Measurements from ENCODE around the gene TFF2. TPM values are rescaled to one million over a fixed set of nuclear protein-coding genes. Genes with fewer than 3 reads are reported as not detected.

TFF2 gene
- total RNA-seq, 2 experiments from 2014 or later, result not detected

DNA sequence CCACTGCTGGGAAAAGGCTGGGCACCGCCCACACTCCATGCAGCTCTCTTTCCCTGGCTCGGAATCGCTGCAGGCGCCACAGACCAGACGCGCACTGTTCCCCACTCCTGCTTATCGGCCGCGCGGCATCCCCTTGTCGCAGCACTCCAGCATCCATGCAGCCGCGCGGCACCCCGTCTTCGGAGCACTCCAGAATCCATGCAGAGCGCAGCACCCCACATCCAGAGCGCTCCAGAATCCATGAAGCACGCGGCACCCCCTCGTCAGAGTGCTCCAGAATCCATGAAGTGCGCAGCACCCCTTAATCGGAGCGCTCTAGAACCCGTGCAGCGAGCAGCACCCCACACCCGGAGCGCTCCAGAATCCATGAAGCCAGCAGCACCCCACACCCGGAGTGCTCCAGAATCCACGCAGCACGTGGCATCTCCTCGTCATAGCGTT is 45.1 kb downstream of the TFF2 start:
- Mint-ChIP-seq H3K4me3 (no peak overlapping the region), H3K4me1 (ENCODE audit: low read depth) (peaks cover 2% of the 10 kb centered on the region), H3K9me3 (no peaks in the 10 kb centered on the region), H3K27me3 (no peaks in the 10 kb centered on the region), H3K27ac (no peak overlapping the region), H3K36me3 (ENCODE audit: low read depth) (no peaks in the 10 kb centered on the region)
- ChIA-PET POLR2A (no interaction called here), CTCF (no interaction called here)
- DNase-seq (no peak), ATAC-seq (no peak)
- intact Hi-C loops (cut with micrococcal nuclease), result no loop called here
- TF ChIP-seq, protein P1, sequence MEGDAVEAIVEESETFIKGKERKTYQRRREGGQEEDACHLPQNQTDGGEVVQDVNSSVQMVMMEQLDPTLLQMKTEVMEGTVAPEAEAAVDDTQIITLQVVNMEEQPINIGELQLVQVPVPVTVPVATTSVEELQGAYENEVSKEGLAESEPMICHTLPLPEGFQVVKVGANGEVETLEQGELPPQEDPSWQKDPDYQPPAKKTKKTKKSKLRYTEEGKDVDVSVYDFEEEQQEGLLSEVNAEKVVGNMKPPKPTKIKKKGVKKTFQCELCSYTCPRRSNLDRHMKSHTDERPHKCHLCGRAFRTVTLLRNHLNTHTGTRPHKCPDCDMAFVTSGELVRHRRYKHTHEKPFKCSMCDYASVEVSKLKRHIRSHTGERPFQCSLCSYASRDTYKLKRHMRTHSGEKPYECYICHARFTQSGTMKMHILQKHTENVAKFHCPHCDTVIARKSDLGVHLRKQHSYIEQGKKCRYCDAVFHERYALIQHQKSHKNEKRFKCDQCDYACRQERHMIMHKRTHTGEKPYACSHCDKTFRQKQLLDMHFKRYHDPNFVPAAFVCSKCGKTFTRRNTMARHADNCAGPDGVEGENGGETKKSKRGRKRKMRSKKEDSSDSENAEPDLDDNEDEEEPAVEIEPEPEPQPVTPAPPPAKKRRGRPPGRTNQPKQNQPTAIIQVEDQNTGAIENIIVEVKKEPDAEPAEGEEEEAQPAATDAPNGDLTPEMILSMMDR (IDR thresholded peaks at IDR 0.05), result no peak

DNA sequence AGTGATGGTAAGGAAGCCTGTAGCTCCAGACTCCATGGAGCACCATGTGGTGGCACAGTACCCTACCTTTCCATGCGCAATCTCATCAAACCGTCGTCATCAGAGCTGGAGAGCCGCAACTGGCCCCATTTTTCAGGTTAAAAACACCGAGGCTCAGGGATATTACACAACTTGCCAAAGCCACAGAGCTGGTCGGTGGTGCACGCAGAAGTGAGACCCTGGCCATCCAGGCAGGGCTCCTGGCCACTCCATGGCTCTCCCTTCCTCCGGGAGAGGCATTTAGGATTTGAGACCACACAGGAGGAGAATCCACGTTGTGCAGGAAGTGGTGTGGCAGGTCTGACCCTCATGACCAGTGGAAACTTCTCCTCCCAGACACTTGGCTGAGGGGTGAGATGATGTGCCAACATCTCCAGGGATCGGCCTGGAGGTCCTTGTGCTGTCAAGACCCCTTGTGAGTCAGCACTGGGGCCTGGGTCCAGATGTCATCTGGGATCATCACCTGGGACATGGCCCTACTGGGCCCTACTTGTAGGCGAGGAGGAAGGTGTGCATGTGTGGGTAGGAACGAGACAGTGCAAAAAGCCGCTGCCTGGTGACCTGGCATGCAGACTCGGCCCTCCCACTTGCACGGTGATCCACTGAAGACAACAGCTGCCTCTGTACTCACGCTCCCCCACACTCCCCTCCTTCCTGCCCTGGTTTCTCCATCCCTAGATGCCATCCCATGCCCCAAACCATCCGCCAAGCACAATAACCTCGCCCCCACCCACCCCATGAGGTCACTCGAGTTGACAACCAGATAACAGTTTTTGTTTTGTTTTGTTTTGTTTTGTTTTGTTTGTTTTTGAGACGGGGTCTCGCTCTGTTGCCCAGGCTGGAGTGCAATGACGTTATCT is 46.0 kb downstream of the TFF2 start:
- intact Hi-C loops (cut with micrococcal nuclease), result no loop called here
- ChIA-PET POLR2A (interaction anchor here (0.6 kb wide), 2 partner anchors 100 to 350 kb away, joined by 3 read pairs; no protein-coding TSS in a partner anchor), CTCF (interaction anchor here (1.1 kb wide), 1 partner anchor 145 kb away, joined by 3 read pairs; no protein-coding TSS in a partner anchor)
- Mint-ChIP-seq H3K4me1 (ENCODE audit: low read depth) (peaks cover 7% of the 10 kb centered on the region), H3K27me3 (no peaks in the 10 kb centered on the region), H3K36me3 (ENCODE audit: low read depth) (no peaks in the 10 kb centered on the region), H3K9me3 (no peaks in the 10 kb centered on the region), H3K4me3 (no peak overlapping the region), H3K27ac (no peak overlapping the region)
- ATAC-seq (no peak), DNase-seq (no peak)
- TF ChIP-seq, protein P1 (IDR thresholded peaks at IDR 0.05), result no peak

DNA sequence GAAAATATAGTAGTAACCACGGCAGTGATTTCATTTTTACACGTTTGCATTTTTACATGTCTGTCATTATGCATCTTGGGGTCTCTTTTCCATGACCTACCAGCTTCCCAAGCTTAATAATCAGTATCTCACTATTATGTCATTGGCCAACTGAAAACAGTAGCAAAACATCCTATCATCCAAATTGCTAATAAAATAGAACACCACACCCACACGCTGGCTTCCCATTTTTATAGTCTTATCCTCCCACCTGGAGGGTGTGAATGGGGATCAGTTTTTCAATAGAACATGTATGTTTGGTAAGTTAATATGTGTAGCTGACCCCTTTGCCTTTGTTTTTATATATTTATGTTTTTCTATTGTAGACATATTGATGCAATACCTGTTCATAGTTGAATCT is 47.4 kb downstream of the TFF2 start:
- ATAC-seq (no peak), DNase-seq (no peak)
- intact Hi-C loops (cut with micrococcal nuclease), result no loop called here
- H3K27ac Mint-ChIP-seq, result no peak overlapping the region
- no peaks in the 10 kb centered on the region for H3K9me3 Mint-ChIP-seq
- peaks cover 16% of the 10 kb centered on the region for H3K4me1 Mint-ChIP-seq (ENCODE audit: low read depth)
- no peaks in the 10 kb centered on the region for H3K27me3 Mint-ChIP-seq
- no peak overlapping the region for H3K4me3 Mint-ChIP-seq
- ChIA-PET CTCF (interaction anchor here (1.2 kb wide), 1 partner anchor 158 kb away, joined by 5 read pairs; no protein-coding TSS in a partner anchor), POLR2A (no interaction called here)
- H3K36me3 Mint-ChIP-seq (ENCODE audit: low read depth), result no peaks in the 10 kb centered on the region
- TF ChIP-seq, protein P1 (IDR thresholded peaks at IDR 0.05), result no peak

DNA sequence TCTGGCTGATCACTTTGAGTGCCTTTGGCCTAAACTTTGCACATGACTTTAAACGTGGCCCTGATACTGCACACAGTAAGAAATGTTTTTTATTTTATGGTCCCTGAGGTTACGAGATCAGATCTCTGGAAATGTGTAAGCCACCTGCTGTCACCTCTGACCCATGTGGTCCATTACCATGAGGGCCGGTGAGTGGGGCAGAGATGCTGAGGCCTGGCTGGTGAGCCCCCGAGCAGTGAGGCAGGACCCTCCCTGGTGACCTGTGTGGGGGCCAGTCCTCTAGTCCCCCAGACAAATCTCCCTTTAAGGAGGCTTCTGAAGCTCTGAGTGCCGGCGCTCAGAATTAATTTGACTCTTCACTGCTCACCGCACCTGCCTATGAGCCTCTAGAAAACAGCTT is 48.0 kb downstream of the TFF2 start:
- ATAC-seq, result no peak
- H3K27ac Mint-ChIP-seq, result no peak overlapping the region
- ChIA-PET CTCF (interaction anchor here (1.2 to 5.4 kb wide), 2 partner anchors 7 to 158 kb away, joined by 5 to 34 read pairs; no protein-coding TSS in a partner anchor), POLR2A (interaction anchor here (0.9 kb wide), 1 partner anchor 11 kb away, joined by 3 read pairs; no protein-coding TSS in a partner anchor)
- intact Hi-C loops (cut with micrococcal nuclease), result no loop called here
- H3K9me3 Mint-ChIP-seq, result no peaks in the 10 kb centered on the region
- TF ChIP-seq, protein P1 (IDR thresholded peaks at IDR 0.05), result no peak
- H3K27me3 Mint-ChIP-seq, result no peaks in the 10 kb centered on the region
- H3K4me1 Mint-ChIP-seq (ENCODE audit: low read depth), result peaks cover 16% of the 10 kb centered on the region
- H3K36me3 Mint-ChIP-seq (ENCODE audit: low read depth), result no peaks in the 10 kb centered on the region
- DNase-seq, result no peak
- no peak overlapping the region for H3K4me3 Mint-ChIP-seq

All from activated CD8-positive, alpha-beta T cell treated with anti-CD3 and anti-CD28 coated beads for 36 hours (primary cell).